ENCODE measurements around the gene KIR2DL4. TPM values are rescaled to one million over a fixed set of nuclear protein-coding genes. Genes with fewer than 3 reads are reported as not detected.
"Not testable (repeated sequence)": the region's sequence is repeated elsewhere in the genome, so short reads cannot be mapped to it uniquely, and the experiment has no call there.

KIR2DL4 gene
- total RNA-seq, 1 experiment from 2014 or later = not detected

- Histone ChIP-seq H3K4me3 (ENCODE audit: low read depth in 2 of 2, low read length in 2 of 2) (no peak overlapping the region), H3K27me3 (ENCODE audit: control insufficient read depth, insufficient read depth, low read length) (peaks cover 8% of the 10 kb centered on the region), H3K9me3 (ENCODE audit: control insufficient read depth, insufficient read depth, low read depth, low read length) (no peaks in the 10 kb centered on the region), H3K36me3 (ENCODE audit: control insufficient read depth, insufficient read depth, low read length) (no peaks in the 10 kb centered on the region), H3K4me1 (ENCODE audit: control insufficient read depth, insufficient read depth, low read length) (no peaks in the 10 kb centered on the region), H3K27ac (ENCODE audit: low read length) (no peak overlapping the region)
- in situ Hi-C loops (cut with HindIII; ENCODE audit: low pct_unique_long_range_greater_than_20kb, low sequenced_read_pairs) = no loop called here
- BruUV-seq (replicated peaks) = no TSS peak
- TF ChIP-seq TCF7L2 (IDR thresholded peaks at IDR 0.05; ENCODE audit: low read depth, low read length) (no peak), REST (IDR thresholded peaks at IDR 0.05; ENCODE audit: insufficient read depth in 1 of 2, low read depth in 2 of 2, low read length in 1 of 2) (no peak), SIN3A (IDR thresholded peaks at IDR 0.05; ENCODE audit: borderline replicate concordance, insufficient read depth, low read depth, low read length) (no peak), POLR2AphosphoS5 (IDR thresholded peaks at IDR 0.05; ENCODE audit: low read depth, low read length) (no peak)
- TF ChIP-seq, protein P1, sequence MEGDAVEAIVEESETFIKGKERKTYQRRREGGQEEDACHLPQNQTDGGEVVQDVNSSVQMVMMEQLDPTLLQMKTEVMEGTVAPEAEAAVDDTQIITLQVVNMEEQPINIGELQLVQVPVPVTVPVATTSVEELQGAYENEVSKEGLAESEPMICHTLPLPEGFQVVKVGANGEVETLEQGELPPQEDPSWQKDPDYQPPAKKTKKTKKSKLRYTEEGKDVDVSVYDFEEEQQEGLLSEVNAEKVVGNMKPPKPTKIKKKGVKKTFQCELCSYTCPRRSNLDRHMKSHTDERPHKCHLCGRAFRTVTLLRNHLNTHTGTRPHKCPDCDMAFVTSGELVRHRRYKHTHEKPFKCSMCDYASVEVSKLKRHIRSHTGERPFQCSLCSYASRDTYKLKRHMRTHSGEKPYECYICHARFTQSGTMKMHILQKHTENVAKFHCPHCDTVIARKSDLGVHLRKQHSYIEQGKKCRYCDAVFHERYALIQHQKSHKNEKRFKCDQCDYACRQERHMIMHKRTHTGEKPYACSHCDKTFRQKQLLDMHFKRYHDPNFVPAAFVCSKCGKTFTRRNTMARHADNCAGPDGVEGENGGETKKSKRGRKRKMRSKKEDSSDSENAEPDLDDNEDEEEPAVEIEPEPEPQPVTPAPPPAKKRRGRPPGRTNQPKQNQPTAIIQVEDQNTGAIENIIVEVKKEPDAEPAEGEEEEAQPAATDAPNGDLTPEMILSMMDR (IDR thresholded peaks at IDR 0.05) = no peak
- ChIA-PET CTCF (no interaction called here), POLR2A (no interaction called here)
- DNase-seq (ENCODE audit: low read depth, low spot score) = no peak
- no peak for ATAC-seq
- intact Hi-C loops (cut with micrococcal nuclease; ENCODE audit: unreplicated experiment) = no loop called here
These were observed 2.5 kb downstream of the KIR2DL4 start for GRCh38 chr19:54805665-54806515.

- BruUV-seq (replicated peaks) = no TSS peak
- Histone ChIP-seq H3K27ac (ENCODE audit: low read length) (no peak overlapping the region), H3K4me1 (ENCODE audit: control insufficient read depth, insufficient read depth, low read length) (no peaks in the 10 kb centered on the region), H3K36me3 (ENCODE audit: control insufficient read depth, insufficient read depth, low read length) (no peaks in the 10 kb centered on the region), H3K4me3 (ENCODE audit: low read depth in 2 of 2, low read length in 2 of 2) (no peak overlapping the region), H3K9me3 (ENCODE audit: control insufficient read depth, insufficient read depth, low read depth, low read length) (no peaks in the 10 kb centered on the region), H3K27me3 (ENCODE audit: control insufficient read depth, insufficient read depth, low read length) (peaks cover 9% of the 10 kb centered on the region)
- DNase-seq (ENCODE audit: low read depth, low spot score) (no peak), ATAC-seq (no peak)
- ChIA-PET POLR2A (no interaction called here), CTCF (no interaction called here)
- TF ChIP-seq POLR2AphosphoS5 (IDR thresholded peaks at IDR 0.05; ENCODE audit: low read depth, low read length) = no peak
- TF ChIP-seq, protein P1 (IDR thresholded peaks at IDR 0.05) = no peak
- TF ChIP-seq TCF7L2 (IDR thresholded peaks at IDR 0.05; ENCODE audit: low read depth, low read length) = no peak
- TF ChIP-seq REST (IDR thresholded peaks at IDR 0.05; ENCODE audit: insufficient read depth in 1 of 2, low read depth in 2 of 2, low read length in 1 of 2) = no peak
- no peak for TF ChIP-seq SIN3A (IDR thresholded peaks at IDR 0.05; ENCODE audit: borderline replicate concordance, insufficient read depth, low read depth, low read length)
- intact Hi-C loops (cut with micrococcal nuclease; ENCODE audit: unreplicated experiment) (no loop called here), in situ Hi-C loops (cut with HindIII; ENCODE audit: low pct_unique_long_range_greater_than_20kb, low sequenced_read_pairs) (no loop called here)
These were observed 3.1 kb downstream of the KIR2DL4 start for GRCh38 chr19:54806516-54806838.

- intact Hi-C loops (cut with micrococcal nuclease; ENCODE audit: unreplicated experiment); H3K9me3 ChIP-seq (ENCODE audit: control insufficient read depth, insufficient read depth, low read depth, low read length); H3K4me3 ChIP-seq (ENCODE audit: low read depth in 2 of 2, low read length in 2 of 2); H3K27me3 ChIP-seq (ENCODE audit: control insufficient read depth, insufficient read depth, low read length); BruUV-seq (replicated peaks); CTCF ChIA-PET; POLR2A ChIA-PET; DNase-seq (ENCODE audit: low read depth, low spot score); in situ Hi-C loops (cut with HindIII; ENCODE audit: low pct_unique_long_range_greater_than_20kb, low sequenced_read_pairs); ATAC-seq; H3K4me1 ChIP-seq (ENCODE audit: control insufficient read depth, insufficient read depth, low read length); H3K36me3 ChIP-seq (ENCODE audit: control insufficient read depth, insufficient read depth, low read length); H3K27ac ChIP-seq (ENCODE audit: low read length): not testable (repeated sequence)
These were observed 11.2 kb downstream of the KIR2DL4 start for GRCh38 chr19:54814571-54814970.

Measured in Panc1 (cell line).